ENCODE results near the gene OLFM4.

DNA sequence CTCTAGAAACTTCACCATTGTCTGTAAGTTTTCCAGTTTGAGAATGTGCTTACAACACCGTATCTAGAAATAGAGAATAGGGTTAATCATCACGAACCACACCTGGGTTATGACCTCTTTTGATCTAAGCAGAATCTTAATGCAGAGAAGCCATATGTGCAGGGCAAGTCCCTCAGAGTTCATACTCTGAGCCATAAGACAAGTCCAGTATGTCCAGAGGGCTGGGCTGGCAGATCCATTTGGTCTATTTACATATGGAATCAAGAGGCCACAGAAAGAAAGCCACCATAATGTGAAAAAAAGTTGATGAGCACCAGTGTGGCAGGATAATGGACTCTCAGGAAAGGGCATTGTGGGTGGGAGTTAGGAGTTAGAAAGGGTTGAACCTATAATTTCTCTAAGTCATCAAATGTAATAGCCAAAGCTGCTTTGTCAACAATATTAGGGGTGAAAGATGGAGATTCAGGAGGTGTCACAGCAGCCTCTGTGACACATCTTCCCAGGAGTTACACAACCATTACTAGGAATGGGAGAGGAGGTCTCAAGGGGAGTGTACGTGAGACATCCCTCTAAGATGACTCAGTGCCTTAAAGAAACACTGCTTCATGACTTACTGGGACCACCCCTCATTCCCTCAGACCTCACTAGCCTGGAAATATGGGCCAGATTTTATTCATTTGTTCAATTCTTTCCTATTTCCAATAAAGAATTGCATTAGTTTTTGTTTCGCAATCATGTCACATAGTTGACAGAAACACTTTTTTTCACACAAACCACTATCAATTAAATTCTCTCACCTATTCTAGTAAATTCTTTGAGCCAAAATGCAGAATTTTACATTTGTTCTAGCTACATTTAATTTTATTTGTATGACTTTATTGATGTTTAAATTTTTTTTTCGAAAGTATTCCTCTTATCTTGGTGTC is 30.4 kb upstream of the OLFM4 start:
- TF ChIP-seq, protein P1, sequence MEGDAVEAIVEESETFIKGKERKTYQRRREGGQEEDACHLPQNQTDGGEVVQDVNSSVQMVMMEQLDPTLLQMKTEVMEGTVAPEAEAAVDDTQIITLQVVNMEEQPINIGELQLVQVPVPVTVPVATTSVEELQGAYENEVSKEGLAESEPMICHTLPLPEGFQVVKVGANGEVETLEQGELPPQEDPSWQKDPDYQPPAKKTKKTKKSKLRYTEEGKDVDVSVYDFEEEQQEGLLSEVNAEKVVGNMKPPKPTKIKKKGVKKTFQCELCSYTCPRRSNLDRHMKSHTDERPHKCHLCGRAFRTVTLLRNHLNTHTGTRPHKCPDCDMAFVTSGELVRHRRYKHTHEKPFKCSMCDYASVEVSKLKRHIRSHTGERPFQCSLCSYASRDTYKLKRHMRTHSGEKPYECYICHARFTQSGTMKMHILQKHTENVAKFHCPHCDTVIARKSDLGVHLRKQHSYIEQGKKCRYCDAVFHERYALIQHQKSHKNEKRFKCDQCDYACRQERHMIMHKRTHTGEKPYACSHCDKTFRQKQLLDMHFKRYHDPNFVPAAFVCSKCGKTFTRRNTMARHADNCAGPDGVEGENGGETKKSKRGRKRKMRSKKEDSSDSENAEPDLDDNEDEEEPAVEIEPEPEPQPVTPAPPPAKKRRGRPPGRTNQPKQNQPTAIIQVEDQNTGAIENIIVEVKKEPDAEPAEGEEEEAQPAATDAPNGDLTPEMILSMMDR (conservative IDR thresholded peaks at IDR 0.05; ENCODE audit: low read length) = no peak
- no peak for TF ChIP-seq EZH2phosphoT487 (IDR thresholded peaks at IDR 0.05; ENCODE audit: borderline replicate concordance, low read depth, low read length)

Data from OCI-LY7 (cell line).